ENCODE measurements around the gene E2F4.

DNA sequence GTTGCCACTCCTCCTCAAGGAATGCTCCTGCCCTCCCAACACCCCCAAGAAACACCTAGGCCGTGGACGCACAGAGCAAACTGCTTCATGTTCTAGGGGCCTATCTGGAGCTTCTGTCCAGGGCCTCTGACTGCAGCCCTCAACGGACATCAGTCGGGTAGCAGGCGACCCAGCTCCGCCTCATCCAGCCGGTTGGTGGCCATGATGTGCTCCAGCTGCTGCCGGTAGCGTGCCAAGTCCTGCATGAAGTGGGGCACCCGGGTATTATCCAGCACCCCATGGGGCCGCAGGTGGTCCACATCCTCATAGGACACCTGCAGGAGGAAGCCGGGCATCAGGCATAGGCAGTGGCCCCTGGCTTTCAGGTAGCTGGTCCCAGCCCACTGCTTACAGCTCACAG, 15.3 kb upstream of the E2F4 start:
- TF ChIP-seq, protein P1, sequence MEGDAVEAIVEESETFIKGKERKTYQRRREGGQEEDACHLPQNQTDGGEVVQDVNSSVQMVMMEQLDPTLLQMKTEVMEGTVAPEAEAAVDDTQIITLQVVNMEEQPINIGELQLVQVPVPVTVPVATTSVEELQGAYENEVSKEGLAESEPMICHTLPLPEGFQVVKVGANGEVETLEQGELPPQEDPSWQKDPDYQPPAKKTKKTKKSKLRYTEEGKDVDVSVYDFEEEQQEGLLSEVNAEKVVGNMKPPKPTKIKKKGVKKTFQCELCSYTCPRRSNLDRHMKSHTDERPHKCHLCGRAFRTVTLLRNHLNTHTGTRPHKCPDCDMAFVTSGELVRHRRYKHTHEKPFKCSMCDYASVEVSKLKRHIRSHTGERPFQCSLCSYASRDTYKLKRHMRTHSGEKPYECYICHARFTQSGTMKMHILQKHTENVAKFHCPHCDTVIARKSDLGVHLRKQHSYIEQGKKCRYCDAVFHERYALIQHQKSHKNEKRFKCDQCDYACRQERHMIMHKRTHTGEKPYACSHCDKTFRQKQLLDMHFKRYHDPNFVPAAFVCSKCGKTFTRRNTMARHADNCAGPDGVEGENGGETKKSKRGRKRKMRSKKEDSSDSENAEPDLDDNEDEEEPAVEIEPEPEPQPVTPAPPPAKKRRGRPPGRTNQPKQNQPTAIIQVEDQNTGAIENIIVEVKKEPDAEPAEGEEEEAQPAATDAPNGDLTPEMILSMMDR (IDR thresholded peaks at IDR 0.05) = no peak
- no peak for TF ChIP-seq POLR2A (IDR thresholded peaks at IDR 0.05)
